Activated CD4-positive, alpha-beta memory T cell treated with anti-CD3 and anti-CD28 coated beads for 36 hours (primary cell): ENCODE data around the gene PSMA7. TPM values are rescaled to one million over a fixed set of nuclear protein-coding genes. Genes with fewer than 3 reads are reported as not detected.

Source experiments
- CTCF ChIA-PET: fragments of 350-600 bp; sonication (Branson Sonifier 250); formaldehyde crosslinking; loops from one replicate; lab custom pipeline; 2021; ENCODE audit warnings: antibody characterized with exemption, inconsistent platforms; lab: Charles Lee
- POLR2A ChIA-PET: fragments of 350-600 bp; sonication (Branson Sonifier 250); formaldehyde crosslinking; loops from one replicate; lab custom pipeline; 2021; ENCODE audit warnings: antibody characterized with exemption; lab: Charles Lee
- DNase-seq: peaks from one replicate; pipeline ENCODE4 v3.0.0-alpha.2; 2020
- H3K27ac Mint-ChIP-seq: one replicate; pipeline ENCODE4 v1.8.0; 2021; ENCODE audit warnings: mixed read lengths
- H3K27me3 Mint-ChIP-seq: one replicate; pipeline ENCODE4 v1.8.0; 2021; ENCODE audit warnings: mixed read lengths
- H3K36me3 Mint-ChIP-seq: one replicate; pipeline ENCODE4 v1.8.0; 2021; ENCODE audit warnings: mixed read lengths
- H3K4me1 Mint-ChIP-seq: one replicate; pipeline ENCODE4 v1.8.0; 2021; ENCODE audit warnings: low read depth, mixed read lengths
- H3K4me3 Mint-ChIP-seq: one replicate; pipeline ENCODE4 v1.8.0; 2021; ENCODE audit warnings: mild to moderate bottlenecking, mixed read lengths
- H3K9me3 Mint-ChIP-seq: one replicate; pipeline ENCODE4 v1.8.0; 2021; ENCODE audit warnings: mixed read lengths
- intact Hi-C: fragments of 100-400 bp; cut with micrococcal nuclease; formaldehyde crosslinking; loops from one replicate; pipeline ENCODE4 v1.15.1; 2023
- total RNA-seq, 2 experiments: library from RNA; stranded (reverse); gene quantifications; one replicate each; pipeline ENCODE4 v1.2.3, GENCODE V29; 2021

The PSMA7 gene
- 100 to 1,000 TPM; 301 to 316 TPM for total RNA-seq

DNA sequence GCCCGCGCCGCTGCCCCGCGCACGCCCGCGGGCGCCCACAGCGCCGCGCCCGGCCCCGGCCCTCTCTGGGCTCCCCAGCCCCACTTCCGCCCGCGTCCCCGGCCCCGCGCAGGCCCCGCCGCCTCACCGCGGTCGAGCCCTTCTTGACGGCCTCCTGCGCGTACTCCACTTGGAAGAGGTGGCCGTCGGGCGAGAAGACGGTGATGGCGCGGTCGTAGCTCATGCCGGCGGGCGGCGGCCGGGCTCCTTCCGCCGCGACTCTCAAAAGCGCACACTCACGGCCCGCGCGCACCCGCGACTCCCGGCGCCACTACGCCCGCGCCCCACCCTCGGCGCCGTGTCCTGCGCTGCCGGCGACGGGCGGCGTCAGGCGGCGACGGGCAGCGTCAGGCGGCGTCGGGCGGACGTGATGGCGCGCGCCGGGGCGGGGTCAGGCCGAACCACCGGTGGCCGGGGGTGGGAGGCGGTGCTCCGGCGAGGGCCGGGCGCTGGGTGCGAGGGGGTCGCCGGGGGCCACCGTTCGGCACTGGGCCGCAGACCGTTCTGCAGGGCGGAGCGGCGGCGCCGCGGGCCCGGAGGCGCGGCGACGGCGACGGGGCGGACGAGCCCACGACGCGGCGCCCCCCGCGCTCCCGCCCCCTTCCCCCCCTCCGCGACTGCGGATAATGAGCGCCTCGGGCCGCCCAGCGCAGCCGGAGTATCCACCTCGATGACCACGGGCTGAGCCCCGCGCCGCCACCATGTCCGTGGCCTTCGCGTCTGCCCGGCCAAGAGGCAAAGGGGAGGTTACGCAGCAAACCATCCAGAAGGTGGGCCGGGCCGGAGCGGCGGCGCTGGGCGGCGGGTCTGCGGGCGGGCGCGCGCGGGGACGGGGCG lies at the start of gene PSMA7, which contains the start of gene SS18L1:
Gene PSMA7 (minus strand): TSS at position 314 of the 876 bp plus-strand sequence. CDS start 91 bp downstream, at position 223.
Gene SS18L1 (plus strand): TSS at position 689 of the 876 bp plus-strand sequence. CDS start 52 bp downstream, at position 741.
- ChIA-PET POLR2A (interaction anchor here (1.3 to 3.6 kb wide), 4 partner anchors 9 to 77 kb away, joined by 3 to 15 read pairs (median 8); partner anchors contain the start of gene TAF4), CTCF (interaction anchor here (3.0 to 3.1 kb wide), 2 partner anchors 20 to 132 kb away, joined by 16 read pairs; partner anchors contain the start of gene LSM14B)
- H3K27me3 Mint-ChIP-seq: no peaks in the 10 kb centered on the region
- H3K4me3 Mint-ChIP-seq: peak within 1 kb of the TSS; percentile 93
- H3K27ac Mint-ChIP-seq: peak within 1 kb of the TSS; percentile 94
- intact Hi-C loops: loop anchor here (1.0 to 5.0 kb wide), 3 partner anchors 17 to 244 kb away; partner anchors contain the start of genes OSBPL2 and RPS21
- peaks cover 52% of the 10 kb centered on the region for H3K4me1 Mint-ChIP-seq
- DNase-seq: peak; percentile 88
- H3K36me3 Mint-ChIP-seq: peaks cover 30% of the 10 kb centered on the region
- H3K9me3 Mint-ChIP-seq: no peaks in the 10 kb centered on the region

DNA sequence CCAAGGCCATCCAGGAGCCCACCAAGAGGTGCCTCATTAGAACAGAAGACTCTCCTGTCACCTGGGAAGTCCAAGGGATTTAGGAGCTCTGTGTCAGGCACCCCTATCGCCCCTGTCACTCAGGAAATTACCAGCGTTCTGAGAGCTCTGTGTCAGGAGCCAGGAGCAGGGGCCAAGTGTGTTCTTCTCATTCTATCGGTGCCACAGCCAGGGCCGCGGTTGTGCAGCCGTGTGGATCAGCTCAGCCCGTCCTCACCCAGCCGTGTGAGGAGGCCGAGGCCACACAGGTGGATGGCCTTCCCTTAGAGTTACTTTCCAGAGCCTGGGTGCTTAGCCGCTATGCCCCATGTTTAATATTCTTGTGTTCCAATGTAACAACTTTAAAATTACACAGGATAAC lies 49.4 kb upstream of the PSMA7 start:
- no peak for DNase-seq
- POLR2A ChIA-PET: no interaction called here
- peaks cover 10% of the 10 kb centered on the region for H3K36me3 Mint-ChIP-seq
- CTCF ChIA-PET: no interaction called here
- intact Hi-C loops: no loop called here
- H3K9me3 Mint-ChIP-seq: no peaks in the 10 kb centered on the region
- H3K4me3 Mint-ChIP-seq: no peak overlapping the region
- H3K4me1 Mint-ChIP-seq: peaks cover 2% of the 10 kb centered on the region
- H3K27me3 Mint-ChIP-seq: no peaks in the 10 kb centered on the region
- no peak overlapping the region for H3K27ac Mint-ChIP-seq

DNA sequence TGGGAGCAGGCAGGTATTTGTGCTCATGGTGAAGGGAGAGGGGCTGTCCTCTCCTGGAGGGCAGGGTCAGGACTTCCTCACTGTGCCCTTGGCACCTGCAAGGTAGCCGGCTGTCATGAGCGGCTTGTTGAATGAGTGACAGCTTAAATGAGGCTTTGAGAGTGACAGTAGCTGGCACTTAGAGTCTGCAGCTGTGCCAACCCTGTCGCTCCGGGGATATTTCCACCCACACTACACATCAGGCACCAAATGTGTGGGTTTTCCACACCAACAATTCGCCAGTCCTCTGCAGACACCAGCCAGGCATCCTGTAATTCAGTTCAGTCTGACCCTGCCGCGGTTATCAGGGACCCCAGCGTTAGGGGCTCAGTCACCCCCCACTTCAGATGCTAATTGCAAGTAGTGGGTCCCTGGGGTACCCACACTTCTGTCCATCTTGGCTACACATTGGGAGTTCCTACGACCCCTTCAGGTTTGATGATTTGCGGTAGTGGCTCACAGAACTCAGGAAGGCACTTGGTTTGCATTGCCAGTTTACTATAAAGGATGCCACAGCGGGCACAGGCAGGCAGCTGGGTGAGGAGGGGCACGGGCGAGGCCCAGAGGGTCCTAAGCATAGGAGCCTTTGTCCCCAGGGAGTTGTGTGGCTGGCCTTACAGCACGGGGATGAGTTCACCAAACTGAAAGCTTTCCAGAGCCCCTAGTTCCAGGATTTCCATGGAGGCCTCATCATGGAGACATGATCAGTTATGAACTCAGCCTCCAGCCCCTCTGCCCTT lies 48.8 kb upstream of the PSMA7 start:
- POLR2A ChIA-PET: no interaction called here
- Mint-ChIP-seq H3K4me3 (no peak overlapping the region), H3K36me3 (peaks cover 10% of the 10 kb centered on the region), H3K4me1 (peaks cover 7% of the 10 kb centered on the region), H3K27me3 (no peaks in the 10 kb centered on the region), H3K27ac (no peak overlapping the region), H3K9me3 (no peaks in the 10 kb centered on the region)
- intact Hi-C loops: no loop called here
- no peak for DNase-seq
- CTCF ChIA-PET: no interaction called here

GRCh38 chr20:62190639-62191411 lies 47.6 kb upstream of the PSMA7 start:
- H3K27ac Mint-ChIP-seq: no peak overlapping the region
- H3K9me3 Mint-ChIP-seq: no peaks in the 10 kb centered on the region
- peaks cover 10% of the 10 kb centered on the region for H3K36me3 Mint-ChIP-seq
- POLR2A ChIA-PET: no interaction called here
- CTCF ChIA-PET: no interaction called here
- no peak overlapping the region for H3K4me3 Mint-ChIP-seq
- H3K4me1 Mint-ChIP-seq: peaks cover 14% of the 10 kb centered on the region
- intact Hi-C loops: no loop called here
- H3K27me3 Mint-ChIP-seq: no peaks in the 10 kb centered on the region
- DNase-seq: no peak

GRCh38 chr20:62186887-62187866 lies 44.0 kb upstream of the PSMA7 start:
- Mint-ChIP-seq H3K27me3 (no peaks in the 10 kb centered on the region), H3K4me1 (peaks cover 33% of the 10 kb centered on the region), H3K9me3 (no peaks in the 10 kb centered on the region), H3K27ac (no peak overlapping the region), H3K4me3 (no peak overlapping the region), H3K36me3 (peaks cover 9% of the 10 kb centered on the region)
- ChIA-PET CTCF (interaction anchor here (1.2 kb wide), 1 partner anchor 10 kb away, joined by 3 read pairs; no protein-coding TSS in a partner anchor), POLR2A (no interaction called here)
- DNase-seq: no peak
- intact Hi-C loops: no loop called here

DNA sequence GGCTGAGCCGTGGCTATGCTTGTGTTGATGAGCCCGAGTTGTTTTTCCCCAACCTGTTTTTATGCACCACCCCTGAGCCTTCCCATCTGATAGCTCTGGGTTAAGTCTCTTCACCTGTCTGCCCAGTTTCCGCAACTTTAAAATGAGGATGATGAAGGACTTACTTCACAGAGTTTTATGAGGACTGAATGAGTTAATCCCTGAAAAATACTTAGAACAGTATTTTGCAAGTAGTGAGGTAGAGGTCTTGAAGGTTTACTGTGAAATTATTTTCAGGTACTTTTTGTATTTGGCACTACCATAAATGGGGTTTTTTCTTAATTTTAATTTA lies 42.9 kb upstream of the PSMA7 start:
- POLR2A ChIA-PET: no interaction called here
- H3K36me3 Mint-ChIP-seq: peaks cover 7% of the 10 kb centered on the region
- peaks cover 39% of the 10 kb centered on the region for H3K4me1 Mint-ChIP-seq
- H3K27ac Mint-ChIP-seq: no peak overlapping the region
- H3K4me3 Mint-ChIP-seq: no peak overlapping the region
- no peaks in the 10 kb centered on the region for H3K27me3 Mint-ChIP-seq
- no peak for DNase-seq
- CTCF ChIA-PET: no interaction called here
- intact Hi-C loops: no loop called here
- no peaks in the 10 kb centered on the region for H3K9me3 Mint-ChIP-seq

DNA sequence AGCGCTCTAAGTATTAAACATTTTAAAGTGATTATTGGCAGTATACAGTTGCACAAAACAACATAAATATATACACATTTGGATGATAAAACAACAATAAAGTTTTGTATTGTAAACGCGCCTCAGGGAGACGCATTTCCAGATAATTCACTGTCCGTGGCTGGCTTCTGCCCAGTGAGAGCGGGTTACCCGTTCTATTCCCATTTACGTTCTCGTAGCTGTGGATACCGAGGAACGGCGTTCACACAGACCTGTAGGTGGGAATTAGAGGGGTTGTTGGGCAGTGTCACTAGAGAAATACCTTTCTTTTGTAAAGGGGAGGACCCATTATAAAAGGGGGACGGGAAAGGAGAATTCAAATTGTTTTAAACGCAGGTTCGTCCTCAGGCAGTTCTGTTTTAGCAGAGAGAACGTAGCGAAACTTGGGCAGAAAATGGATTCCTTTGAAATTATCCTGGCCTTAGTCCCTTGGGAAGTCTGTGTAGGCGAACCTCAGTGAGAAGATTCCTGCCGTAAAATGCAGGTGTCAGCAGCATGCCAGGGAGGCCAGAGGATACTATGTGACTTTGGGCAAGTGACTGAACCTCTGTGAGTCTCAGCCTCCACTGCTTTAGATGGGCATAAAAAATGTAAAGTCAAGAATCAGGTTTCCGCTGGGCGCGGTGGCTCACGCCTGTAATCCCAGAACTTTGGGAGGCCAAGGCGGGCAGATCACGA lies 40.4 kb upstream of the PSMA7 start:
- Mint-ChIP-seq H3K9me3 (no peaks in the 10 kb centered on the region), H3K27ac (peak overlapping the region; percentile 91), H3K4me3 (peak overlapping the region; percentile 87), H3K36me3 (peaks cover 4% of the 10 kb centered on the region), H3K4me1 (peaks cover 39% of the 10 kb centered on the region), H3K27me3 (no peaks in the 10 kb centered on the region)
- POLR2A ChIA-PET: no interaction called here
- DNase-seq: no peak
- CTCF ChIA-PET: interaction anchor here (0.5 kb wide), 1 partner anchor 47 kb away, joined by 3 read pairs; no protein-coding TSS in a partner anchor
- intact Hi-C loops: no loop called here

DNA sequence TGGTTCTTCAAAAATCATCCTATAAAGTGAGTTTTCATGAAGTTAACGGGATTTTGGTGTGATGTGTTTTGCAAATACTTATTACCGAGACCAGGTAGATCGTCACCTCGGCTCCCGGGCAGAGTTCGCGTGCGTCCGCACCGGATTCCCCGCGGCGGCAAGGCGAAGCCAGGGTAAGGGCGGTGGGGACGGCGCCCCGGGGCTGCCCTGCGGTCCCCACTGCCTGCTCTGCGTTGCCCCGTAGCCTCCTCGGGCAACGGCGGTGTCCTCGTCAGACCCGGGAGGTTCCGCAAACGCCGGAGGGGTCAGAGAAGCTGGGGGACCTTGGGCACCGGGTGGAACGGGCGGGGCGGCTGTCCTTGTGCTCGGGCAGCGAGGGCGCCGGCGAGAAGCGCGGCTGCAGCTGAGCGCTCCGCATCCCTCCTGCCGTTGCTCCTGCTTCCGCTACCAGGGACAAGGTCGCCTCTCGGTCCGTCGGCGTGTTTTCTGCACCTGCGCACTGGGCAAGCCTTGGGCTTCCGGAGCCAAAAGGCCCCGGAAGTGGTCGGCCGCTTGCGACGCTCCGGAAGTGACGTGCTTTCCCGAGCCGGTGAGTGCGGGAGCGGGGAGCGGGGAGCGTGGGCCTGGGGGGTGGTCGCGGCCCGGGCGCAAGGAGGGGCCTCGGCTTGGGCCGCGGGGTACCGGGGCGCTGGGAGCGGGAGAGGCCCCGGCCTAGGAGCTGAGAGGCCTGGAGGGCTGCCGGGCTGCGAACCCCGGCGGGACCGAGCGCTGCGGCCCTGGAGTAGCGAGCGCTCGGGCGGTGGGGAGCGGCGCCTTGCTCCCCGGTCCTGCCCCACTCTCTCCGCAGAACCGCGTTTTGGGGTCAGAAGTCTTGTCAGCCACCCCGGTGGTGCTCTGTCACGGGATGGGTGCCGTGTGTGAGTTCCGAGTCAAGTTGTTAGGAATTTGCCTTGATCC lies 39.6 kb upstream of the PSMA7 start, which contains the start of gene MTG2:
Gene MTG2 (plus strand): TSS at position 560 of the 957 bp plus-strand sequence. CDS start 10,393 bp downstream, outside the sequence.
- Mint-ChIP-seq H3K36me3 (peaks cover 4% of the 10 kb centered on the region), H3K27ac (peak within 1 kb of the TSS; percentile 91), H3K4me1 (peaks cover 38% of the 10 kb centered on the region), H3K9me3 (no peaks in the 10 kb centered on the region), H3K27me3 (no peaks in the 10 kb centered on the region), H3K4me3 (peak within 1 kb of the TSS; percentile 87)
- peak; percentile 96 for DNase-seq
- intact Hi-C loops: loop anchor here (1.0 kb wide), 3 partner anchors 22 to 60 kb away; partner anchors contain the start of genes LSM14B and OSBPL2
- ChIA-PET CTCF (interaction anchor here (0.5 kb wide), 1 partner anchor 47 kb away, joined by 3 read pairs; no protein-coding TSS in a partner anchor), POLR2A (interaction anchor here (1.0 to 1.4 kb wide), 2 partner anchors 44 to 61 kb away, joined by 3 to 4 read pairs; no protein-coding TSS in a partner anchor)

DNA sequence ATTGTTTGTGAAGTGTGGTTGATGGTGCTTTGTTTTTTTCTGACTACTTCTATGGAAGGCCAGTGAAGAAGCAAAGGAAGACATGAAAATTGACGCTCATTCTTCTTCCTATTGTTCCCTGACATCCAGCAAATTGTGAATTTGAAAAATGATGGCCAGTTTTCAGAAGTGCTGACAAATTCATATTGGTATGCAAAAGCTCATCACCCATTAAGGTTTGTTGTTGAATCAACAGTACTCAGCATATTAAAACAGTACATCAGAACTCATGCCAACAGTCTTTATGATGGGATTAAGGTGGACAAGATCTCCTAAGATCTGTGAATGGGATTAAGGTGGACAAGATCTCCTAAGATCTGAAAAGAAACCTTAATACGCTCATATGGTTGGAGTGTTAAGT lies 38.6 kb upstream of the PSMA7 start:
- Mint-ChIP-seq H3K9me3 (no peaks in the 10 kb centered on the region), H3K27me3 (no peaks in the 10 kb centered on the region), H3K4me1 (peaks cover 31% of the 10 kb centered on the region), H3K27ac (peak overlapping the region; percentile 91), H3K36me3 (peaks cover 4% of the 10 kb centered on the region), H3K4me3 (peak overlapping the region; percentile 87)
- no peak for DNase-seq
- ChIA-PET POLR2A (interaction anchor here (1.4 kb wide), 1 partner anchor 60 kb away, joined by 4 read pairs; no protein-coding TSS in a partner anchor), CTCF (no interaction called here)
- intact Hi-C loops: loop anchor here (1.0 kb wide), 3 partner anchors 22 to 60 kb away; partner anchors contain the start of genes LSM14B and OSBPL2
